AG08395 (cell line): ENCODE data around the gene CMIP.

Experiments
- DNase-seq: peaks from one replicate; pipeline ENCODE4 v3.0.0; 2012; ENCODE audit warnings: mixed read lengths, low spot score

CMIP gene

GRCh38 chr16:81639931-81640680, 195.5 kb downstream of the CMIP start:
- DNase-seq: no peak

- no peak for DNase-seq
Observed at GRCh38 chr16:81640681-81641070, 196.1 kb downstream of the CMIP start.

GRCh38 chr16:81641395-81642106, 196.9 kb downstream of the CMIP start:
- no peak for DNase-seq

GRCh38 chr16:81642107-81642436, 197.5 kb downstream of the CMIP start:
- no peak for DNase-seq

GRCh38 chr16:81642943-81643342, 198.3 kb downstream of the CMIP start:
- DNase-seq: no peak

GRCh38 chr16:81645266-81645694, 200.7 kb downstream of the CMIP start:
- peak; percentile 93 for DNase-seq

GRCh38 chr16:81645925-81646324, 201.3 kb downstream of the CMIP start:
- DNase-seq: no peak

- DNase-seq: no peak
Observed at GRCh38 chr16:81646561-81646960, 202.0 kb downstream of the CMIP start.

GRCh38 chr16:81647527-81647926, 202.9 kb downstream of the CMIP start:
- DNase-seq: peak; percentile 82

- no peak for DNase-seq
Observed at GRCh38 chr16:81649561-81650184, 205.1 kb downstream of the CMIP start.

GRCh38 chr16:81650281-81650680, 205.7 kb downstream of the CMIP start:
- DNase-seq: no peak

- DNase-seq: no peak
Observed at GRCh38 chr16:81650982-81651562, 206.5 kb downstream of the CMIP start.

- DNase-seq: no peak
Observed at GRCh38 chr16:81651758-81652718, 207.4 kb downstream of the CMIP start.

- no peak for DNase-seq
Observed at GRCh38 chr16:81652798-81653505, 208.3 kb downstream of the CMIP start.

GRCh38 chr16:81654346-81654745, 209.7 kb downstream of the CMIP start:
- DNase-seq: peak; percentile 61

GRCh38 chr16:81655469-81656162, 211.0 kb downstream of the CMIP start:
- DNase-seq: no peak

- DNase-seq: no peak
Observed at GRCh38 chr16:81657224-81657623, 212.6 kb downstream of the CMIP start.

GRCh38 chr16:81657781-81658180, 213.2 kb downstream of the CMIP start:
- no peak for DNase-seq

GRCh38 chr16:81658373-81658772, 213.8 kb downstream of the CMIP start:
- DNase-seq: no peak

- no peak for DNase-seq
Observed at GRCh38 chr16:81659249-81659648, 214.6 kb downstream of the CMIP start.
